Measurements from ENCODE around the gene C1orf159. TPM values are rescaled to one million over a fixed set of nuclear protein-coding genes. Genes with fewer than 3 reads are reported as not detected.

The C1orf159 gene
- total RNA-seq, 1 donor from 2014 or later = 9.2 TPM

DNA sequence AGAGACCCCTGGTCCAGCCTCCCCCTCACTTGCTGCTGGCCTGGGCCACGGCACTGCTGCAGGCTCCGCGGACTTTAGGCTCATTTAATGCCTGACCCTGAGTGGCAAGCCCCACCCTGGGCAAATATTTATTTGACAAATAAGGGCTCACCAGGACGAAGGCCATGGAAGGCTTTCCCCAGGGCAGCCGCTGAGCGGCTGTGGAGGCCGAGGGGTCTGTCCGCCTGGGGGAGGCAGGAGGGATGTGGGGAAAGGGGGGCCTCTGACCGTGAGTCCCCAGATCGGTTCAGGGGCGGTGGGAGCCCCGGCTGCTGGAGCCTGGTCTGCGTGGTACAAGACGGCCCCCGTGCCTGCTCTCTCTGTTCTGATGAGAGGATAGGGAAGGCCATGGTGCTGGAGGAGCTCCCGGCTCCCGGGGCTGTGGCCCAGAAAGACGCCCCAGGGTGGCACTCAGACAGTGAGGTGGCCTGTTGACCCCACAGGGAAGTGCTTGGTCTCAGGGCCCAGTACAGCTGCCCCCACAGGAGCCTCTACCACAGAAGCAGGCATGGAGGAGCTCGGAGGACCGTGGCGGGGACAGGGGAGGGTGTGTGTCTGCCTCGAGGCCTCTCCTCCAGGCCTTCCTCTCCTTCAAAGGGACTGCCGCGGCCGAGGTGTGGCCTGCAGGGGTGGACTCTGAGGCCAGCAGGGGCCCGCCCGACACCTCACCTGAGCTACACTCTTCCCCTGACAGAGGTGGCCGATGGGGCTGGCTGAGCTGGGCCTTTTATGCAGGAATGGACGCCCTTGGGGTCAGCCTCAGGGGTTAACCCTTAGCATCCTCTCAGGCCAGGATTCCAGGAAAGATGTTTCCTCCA lies 9.1 kb upstream of the C1orf159 start:
- Mint-ChIP-seq H3K4me3 (ENCODE audit: unreplicated experiment) (no peak overlapping the region), H3K9me3 (ENCODE audit: low read depth) (no peaks in the 10 kb centered on the region), H3K27ac (ENCODE audit: unreplicated experiment) (no peak overlapping the region), H3K4me1 (ENCODE audit: low read depth) (no peaks in the 10 kb centered on the region), H3K27me3 (ENCODE audit: low read depth) (no peaks in the 10 kb centered on the region), H3K36me3 (ENCODE audit: low read depth) (no peaks in the 10 kb centered on the region)
- TF ChIP-seq, protein P1, sequence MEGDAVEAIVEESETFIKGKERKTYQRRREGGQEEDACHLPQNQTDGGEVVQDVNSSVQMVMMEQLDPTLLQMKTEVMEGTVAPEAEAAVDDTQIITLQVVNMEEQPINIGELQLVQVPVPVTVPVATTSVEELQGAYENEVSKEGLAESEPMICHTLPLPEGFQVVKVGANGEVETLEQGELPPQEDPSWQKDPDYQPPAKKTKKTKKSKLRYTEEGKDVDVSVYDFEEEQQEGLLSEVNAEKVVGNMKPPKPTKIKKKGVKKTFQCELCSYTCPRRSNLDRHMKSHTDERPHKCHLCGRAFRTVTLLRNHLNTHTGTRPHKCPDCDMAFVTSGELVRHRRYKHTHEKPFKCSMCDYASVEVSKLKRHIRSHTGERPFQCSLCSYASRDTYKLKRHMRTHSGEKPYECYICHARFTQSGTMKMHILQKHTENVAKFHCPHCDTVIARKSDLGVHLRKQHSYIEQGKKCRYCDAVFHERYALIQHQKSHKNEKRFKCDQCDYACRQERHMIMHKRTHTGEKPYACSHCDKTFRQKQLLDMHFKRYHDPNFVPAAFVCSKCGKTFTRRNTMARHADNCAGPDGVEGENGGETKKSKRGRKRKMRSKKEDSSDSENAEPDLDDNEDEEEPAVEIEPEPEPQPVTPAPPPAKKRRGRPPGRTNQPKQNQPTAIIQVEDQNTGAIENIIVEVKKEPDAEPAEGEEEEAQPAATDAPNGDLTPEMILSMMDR (IDR thresholded peaks at IDR 0.05) = no peak
- no peak for DNase-seq (ENCODE audit: low spot score)

DNA sequence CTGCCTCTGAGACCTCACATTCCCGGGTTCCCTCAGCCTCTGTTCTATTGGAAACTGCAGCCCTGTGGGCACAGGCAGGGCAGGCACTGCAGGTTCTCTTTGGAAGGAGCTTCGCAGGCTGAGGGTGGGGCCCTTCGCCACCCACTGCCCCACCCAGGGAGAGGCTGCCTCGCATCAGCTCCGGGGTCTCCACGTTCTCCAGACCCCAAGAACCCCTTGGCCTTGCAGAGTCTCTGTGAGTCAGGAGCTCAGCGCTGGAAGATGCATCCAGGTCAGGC lies 8.6 kb upstream of the C1orf159 start:
- TF ChIP-seq, protein P1 (IDR thresholded peaks at IDR 0.05) = no peak
- Mint-ChIP-seq H3K27me3 (ENCODE audit: low read depth) (no peaks in the 10 kb centered on the region), H3K4me3 (ENCODE audit: unreplicated experiment) (no peak overlapping the region), H3K4me1 (ENCODE audit: low read depth) (no peaks in the 10 kb centered on the region), H3K36me3 (ENCODE audit: low read depth) (no peaks in the 10 kb centered on the region), H3K9me3 (ENCODE audit: low read depth) (no peaks in the 10 kb centered on the region), H3K27ac (ENCODE audit: unreplicated experiment) (no peak overlapping the region)
- DNase-seq (ENCODE audit: low spot score) = no peak

- TF ChIP-seq, protein P1 (IDR thresholded peaks at IDR 0.05) = no peak
- Mint-ChIP-seq H3K9me3 (ENCODE audit: low read depth) (no peaks in the 10 kb centered on the region), H3K4me3 (ENCODE audit: unreplicated experiment) (no peak overlapping the region), H3K27ac (ENCODE audit: unreplicated experiment) (no peak overlapping the region), H3K4me1 (ENCODE audit: low read depth) (no peaks in the 10 kb centered on the region), H3K36me3 (ENCODE audit: low read depth) (peaks cover 2% of the 10 kb centered on the region), H3K27me3 (ENCODE audit: low read depth) (no peaks in the 10 kb centered on the region)
- peak; percentile 84 for DNase-seq (ENCODE audit: low spot score)
These were observed 8.0 kb upstream of the C1orf159 start for GRCh38 chr1:1123581-1124507.

GRCh38 chr1:1122981-1123480 lies 7.1 kb upstream of the C1orf159 start:
- H3K27me3 Mint-ChIP-seq (ENCODE audit: low read depth) = no peaks in the 10 kb centered on the region
- no peak overlapping the region for H3K27ac Mint-ChIP-seq (ENCODE audit: unreplicated experiment)
- TF ChIP-seq, protein P1 (IDR thresholded peaks at IDR 0.05) = no peak
- H3K9me3 Mint-ChIP-seq (ENCODE audit: low read depth) = no peaks in the 10 kb centered on the region
- H3K36me3 Mint-ChIP-seq (ENCODE audit: low read depth) = peaks cover 2% of the 10 kb centered on the region
- DNase-seq (ENCODE audit: low spot score) = peak; percentile 54
- no peak overlapping the region for H3K4me3 Mint-ChIP-seq (ENCODE audit: unreplicated experiment)
- no peaks in the 10 kb centered on the region for H3K4me1 Mint-ChIP-seq (ENCODE audit: low read depth)
